Astrocyte of the cerebellum (primary cell): ENCODE measurements around the gene KLK13.

Experiments used
- DNase-seq: peaks from one replicate; pipeline ENCODE4 v3.0.0-alpha.2; 2011; ENCODE audit warnings: low read depth
- H3K4me3 ChIP-seq: 2 replicates; pipeline ENCODE4 v1.5.1; 2011; ENCODE audit warnings: mild to moderate bottlenecking, low read depth, low read length, moderate library complexity
- CTCF ChIP-seq: IDR thresholded peaks from 2 replicates; pipeline ENCODE4 v1.5.1; 2012; ENCODE audit warnings: low read length, low read depth, moderate library complexity, mild to moderate bottlenecking; ENCODE audit errors: missing control alignments
- in situ Hi-C: cut with HindIII; loops from 2 replicates; pipeline ENCODE4 v1.10.0; 2017; ENCODE audit warnings: low sequenced_read_pairs

KLK13 gene

GRCh38 chr19:51078731-51079130 lies 13.8 kb upstream of the KLK13 start:
- in situ Hi-C loops = no loop called here
- DNase-seq = no peak
- no peak for TF ChIP-seq CTCF

GRCh38 chr19:51078104-51078503 lies 13.2 kb upstream of the KLK13 start:
- H3K4me3 ChIP-seq = no peak overlapping the region
- DNase-seq = no peak
- in situ Hi-C loops = no loop called here
- TF ChIP-seq CTCF = no peak

More at GRCh38 chr19:51078731-51079130, 13.8 kb upstream of the KLK13 start:
- H3K4me3 ChIP-seq = no peak overlapping the region

- TF ChIP-seq CTCF = no peak
- DNase-seq = no peak
- no peak overlapping the region for H3K4me3 ChIP-seq
- in situ Hi-C loops = no loop called here
Measured at GRCh38 chr19:51076631-51077213, 11.8 kb upstream of the KLK13 start.

- in situ Hi-C loops = no loop called here
- no peak for TF ChIP-seq CTCF
- no peak overlapping the region for H3K4me3 ChIP-seq
- DNase-seq = no peak
Measured at GRCh38 chr19:51075998-51076397, 11.1 kb upstream of the KLK13 start.

- H3K4me3 ChIP-seq = no peak overlapping the region
- in situ Hi-C loops = no loop called here
- TF ChIP-seq CTCF = no peak
- DNase-seq = no peak
Measured at GRCh38 chr19:51071095-51071405, 6.2 kb upstream of the KLK13 start.

GRCh38 chr19:51070334-51071094 lies 5.6 kb upstream of the KLK13 start:
- H3K4me3 ChIP-seq = no peak overlapping the region
- in situ Hi-C loops = no loop called here

More at GRCh38 chr19:51070334-51071094, 5.6 kb upstream of the KLK13 start:
- no peak for DNase-seq
- no peak for TF ChIP-seq CTCF
